ENCODE data around the gene DDX52. TPM values are rescaled to one million over a fixed set of nuclear protein-coding genes. Genes with fewer than 3 reads are reported as not detected.

DDX52 gene
- total RNA-seq, 1 experiment from 2014 or later = 65.4 TPM

DNA sequence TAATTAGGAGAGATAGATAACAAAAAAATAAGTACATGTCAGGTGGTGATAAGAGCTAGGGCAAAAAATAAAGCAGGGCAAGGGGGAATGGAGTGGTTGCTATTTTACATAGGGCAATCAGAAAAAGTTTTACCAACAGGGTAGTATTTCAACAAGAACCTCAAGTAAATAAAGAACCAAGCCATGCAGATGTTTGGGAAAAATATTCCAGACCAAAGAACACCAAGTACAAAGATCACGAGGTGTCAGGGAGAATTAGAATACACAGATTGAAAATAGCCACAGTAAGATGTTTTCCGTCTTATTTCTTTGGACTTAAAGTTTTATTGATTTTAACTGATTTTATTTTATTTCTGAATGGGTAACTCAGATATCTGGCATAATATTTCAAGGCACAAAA, 45.1 kb downstream of the DDX52 start:
- no peaks in the 10 kb centered on the region for H4K20me1 ChIP-seq (ENCODE audit: control insufficient read depth, insufficient read depth, insufficient read length)
- H3K27ac Mint-ChIP-seq = no peak overlapping the region

More for the DNA sequence above, 45.1 kb downstream of the DDX52 start:
- H4K5ac ChIP-seq (ENCODE audit: insufficient read length, low read depth, low read length) = no peak overlapping the region
- H2BK20ac ChIP-seq (ENCODE audit: low read depth, low read length, poor library complexity, severe bottlenecking) = no peak overlapping the region
- H3K9me3 ChIP-seq (ENCODE audit: control insufficient read depth, low read depth, low read length) = no peaks in the 10 kb centered on the region
- no peak overlapping the region for H3T11ph ChIP-seq (ENCODE audit: low read length)
- peaks cover 5 to 49% (median 33%) of the 10 kb centered on the region in 3 experiments; a peak in 5 of 7 replicates for H3K36me3 Mint-ChIP-seq (ENCODE audit: insufficient read depth in 1 of 3, low read depth in 3 of 3)
- no peaks in the 10 kb centered on the region for H3K23me2 ChIP-seq (ENCODE audit: insufficient read length, low read depth, low read length, poor library complexity, severe bottlenecking)
- no peak overlapping the region for H2BK12ac ChIP-seq (ENCODE audit: insufficient read length, low read depth, low read length)
- no peak for DNase-seq
- no peaks in the 10 kb centered on the region for H3K79me2 ChIP-seq (ENCODE audit: insufficient read depth, low read length)
- no peak overlapping the region for H3K4ac ChIP-seq (ENCODE audit: low read depth, low read length)
- no peaks in the 10 kb centered on the region for H3K27me3 Mint-ChIP-seq (ENCODE audit: low read depth)
- no peak overlapping the region for H3K23ac ChIP-seq (ENCODE audit: insufficient read length, low read depth, low read length)
- H3K4me1 Mint-ChIP-seq = peaks cover 0 to 2% of the 10 kb centered on the region in 2 experiments; a peak in 2 of 4 replicates
- no peak overlapping the region for H2AFZ ChIP-seq (ENCODE audit: low read length)
- no peak overlapping the region for H3K4me2 ChIP-seq (ENCODE audit: insufficient read depth, insufficient read length, low read length)
- H3K4me3 Mint-ChIP-seq = no peak overlapping the region
- H3K79me1 ChIP-seq (ENCODE audit: insufficient read depth, low read depth, low read length, poor library complexity, severe bottlenecking) = peaks cover 5% of the 10 kb centered on the region
- H3K56ac ChIP-seq (ENCODE audit: insufficient read length, low read depth, low read length) = no peak overlapping the region
- TF ChIP-seq, protein P1, sequence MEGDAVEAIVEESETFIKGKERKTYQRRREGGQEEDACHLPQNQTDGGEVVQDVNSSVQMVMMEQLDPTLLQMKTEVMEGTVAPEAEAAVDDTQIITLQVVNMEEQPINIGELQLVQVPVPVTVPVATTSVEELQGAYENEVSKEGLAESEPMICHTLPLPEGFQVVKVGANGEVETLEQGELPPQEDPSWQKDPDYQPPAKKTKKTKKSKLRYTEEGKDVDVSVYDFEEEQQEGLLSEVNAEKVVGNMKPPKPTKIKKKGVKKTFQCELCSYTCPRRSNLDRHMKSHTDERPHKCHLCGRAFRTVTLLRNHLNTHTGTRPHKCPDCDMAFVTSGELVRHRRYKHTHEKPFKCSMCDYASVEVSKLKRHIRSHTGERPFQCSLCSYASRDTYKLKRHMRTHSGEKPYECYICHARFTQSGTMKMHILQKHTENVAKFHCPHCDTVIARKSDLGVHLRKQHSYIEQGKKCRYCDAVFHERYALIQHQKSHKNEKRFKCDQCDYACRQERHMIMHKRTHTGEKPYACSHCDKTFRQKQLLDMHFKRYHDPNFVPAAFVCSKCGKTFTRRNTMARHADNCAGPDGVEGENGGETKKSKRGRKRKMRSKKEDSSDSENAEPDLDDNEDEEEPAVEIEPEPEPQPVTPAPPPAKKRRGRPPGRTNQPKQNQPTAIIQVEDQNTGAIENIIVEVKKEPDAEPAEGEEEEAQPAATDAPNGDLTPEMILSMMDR (conservative IDR thresholded peaks at IDR 0.05) = no peak
- no peak overlapping the region for H2AK5ac ChIP-seq (ENCODE audit: insufficient read length, low read length)
- H2BK120ac ChIP-seq (ENCODE audit: low read depth, low read length, poor library complexity, severe bottlenecking) = no peak overlapping the region
- H3K9ac ChIP-seq (ENCODE audit: extremely low read depth, insufficient read length, low read length) = no peak overlapping the region
- H3K27ac ChIP-seq (ENCODE audit: insufficient read length, low read depth, low read length) = no peak overlapping the region
- no peaks in the 10 kb centered on the region for H3K9me3 Mint-ChIP-seq
- H3K27me3 ChIP-seq (ENCODE audit: insufficient read depth, low read length) = no peaks in the 10 kb centered on the region
- no peak overlapping the region for H2BK15ac ChIP-seq (ENCODE audit: low read depth, low read length)
- no peak overlapping the region for H4K8ac ChIP-seq (replicated peaks; ENCODE audit: insufficient read length, low read depth, low read length)
- H3K14ac ChIP-seq (ENCODE audit: insufficient read depth, low read length) = no peak overlapping the region
- no peak overlapping the region for H4K91ac ChIP-seq (ENCODE audit: insufficient read length, low read depth, low read length)
- H3K4me1 ChIP-seq (ENCODE audit: insufficient read depth, low read length) = no peaks in the 10 kb centered on the region
- no peak overlapping the region for H2BK5ac ChIP-seq (ENCODE audit: insufficient read length, low read length)
- no CpG with 5 or more reads among the region's 2 CpGs for WGBS (ENCODE audit: extremely low coverage, insufficient read length, low lambda C conversion rate)
- H3K18ac ChIP-seq (ENCODE audit: insufficient read length, low read depth, low read length) = no peak overlapping the region

All from H9 (cell line).